ENCODE results near the gene DICER1.

DICER1 gene

DNA sequence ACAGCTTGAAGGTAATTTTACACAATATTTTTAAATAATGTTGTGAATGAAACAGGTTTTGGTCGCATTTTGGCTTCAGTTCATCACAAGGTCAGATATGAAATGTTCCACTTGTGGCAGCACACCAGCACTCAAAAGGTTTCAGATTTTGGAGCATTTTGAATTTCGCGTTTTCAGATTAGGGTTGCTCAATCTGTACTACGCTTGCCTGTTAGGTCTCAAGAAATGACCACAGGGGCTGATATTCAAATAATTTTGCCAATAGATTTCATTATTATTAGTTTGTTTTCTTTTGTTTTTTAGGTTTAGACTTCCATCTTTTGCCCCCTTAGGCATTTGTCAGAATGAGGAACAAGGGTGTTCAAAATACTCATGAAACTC, 29.8 kb downstream of the DICER1 start:
- in situ Hi-C loops (cut with MboI; ENCODE audit: low sequenced_read_pairs), result no loop called here

- in situ Hi-C loops (cut with MboI; ENCODE audit: low sequenced_read_pairs), result no loop called here
These were observed 30.3 kb downstream of the DICER1 start for GRCh38 chr14:95126906-95127530.

- in situ Hi-C loops (cut with MboI; ENCODE audit: low sequenced_read_pairs), result no loop called here
These were observed 31.4 kb downstream of the DICER1 start for GRCh38 chr14:95125915-95126314.

DNA sequence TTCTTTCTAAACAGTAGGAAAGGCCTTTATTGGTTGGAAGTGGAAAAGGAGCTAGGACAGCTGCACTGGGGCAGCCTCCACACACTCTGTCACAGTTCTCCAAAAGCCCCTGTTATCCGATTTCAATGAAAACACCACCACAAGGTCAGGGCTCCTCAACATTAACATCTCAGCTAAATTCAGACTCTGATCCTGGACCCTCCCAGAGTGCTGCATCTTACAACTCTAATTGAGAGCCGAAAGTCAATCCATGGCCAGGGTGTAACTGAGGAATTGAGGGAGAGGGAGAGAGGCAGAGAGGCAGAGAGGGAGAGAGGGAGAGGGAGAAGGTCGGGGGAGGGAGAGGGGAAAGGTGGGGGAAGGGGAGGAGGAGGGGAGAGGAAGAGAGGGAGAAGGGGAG, 32.1 kb downstream of the DICER1 start:
- in situ Hi-C loops (cut with MboI; ENCODE audit: low sequenced_read_pairs), result no loop called here

DNA sequence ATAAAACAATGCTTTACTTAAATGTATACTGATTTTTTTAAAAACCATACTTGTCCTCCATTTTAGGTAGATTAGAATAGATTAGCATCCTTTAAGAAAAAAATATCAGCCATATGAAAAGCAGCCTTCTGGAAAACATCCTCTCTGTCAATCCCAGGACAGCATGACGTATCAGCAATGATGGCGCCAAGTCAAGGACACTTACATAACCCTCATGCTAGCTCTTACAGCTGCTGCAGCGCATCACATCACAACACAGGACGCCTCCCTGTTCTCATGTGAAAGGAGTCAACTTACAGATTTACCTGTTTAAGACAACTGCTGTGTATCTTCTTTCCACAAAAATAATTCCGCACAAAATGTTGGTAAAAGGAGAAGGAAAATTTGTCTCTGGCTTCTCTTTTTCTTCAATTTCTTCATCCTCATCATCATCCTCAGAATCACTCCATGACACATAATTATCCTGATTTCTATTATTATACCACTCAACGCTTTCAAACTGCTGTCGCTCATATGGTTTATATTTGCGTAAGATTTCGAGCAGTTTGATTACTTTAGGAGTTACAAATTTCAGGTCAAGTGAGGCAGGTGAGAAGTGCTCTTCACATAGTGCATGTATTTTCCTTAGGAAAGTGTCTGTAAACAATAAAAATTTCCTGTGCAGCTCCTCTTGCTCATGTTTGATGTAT, 33.3 kb downstream of the DICER1 start:
- in situ Hi-C loops (cut with MboI; ENCODE audit: low sequenced_read_pairs), result no loop called here

DNA sequence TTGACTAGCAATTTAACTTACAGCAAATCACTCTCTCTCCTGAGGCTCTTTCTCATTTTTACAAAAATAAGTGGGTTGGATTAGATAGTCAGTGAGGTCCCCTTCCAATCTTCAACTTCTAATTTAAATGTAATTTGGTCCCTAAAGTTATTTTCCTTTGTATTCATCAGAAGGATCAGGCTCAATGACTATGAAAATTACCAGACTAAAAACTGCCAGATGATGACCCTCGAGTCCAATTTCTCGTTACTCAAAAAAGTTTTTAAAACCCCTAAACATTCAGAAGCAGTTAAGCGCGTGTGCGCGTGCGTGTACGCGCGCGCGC, 34.7 kb downstream of the DICER1 start:
- in situ Hi-C loops (cut with MboI; ENCODE audit: low sequenced_read_pairs), result no loop called here

DNA sequence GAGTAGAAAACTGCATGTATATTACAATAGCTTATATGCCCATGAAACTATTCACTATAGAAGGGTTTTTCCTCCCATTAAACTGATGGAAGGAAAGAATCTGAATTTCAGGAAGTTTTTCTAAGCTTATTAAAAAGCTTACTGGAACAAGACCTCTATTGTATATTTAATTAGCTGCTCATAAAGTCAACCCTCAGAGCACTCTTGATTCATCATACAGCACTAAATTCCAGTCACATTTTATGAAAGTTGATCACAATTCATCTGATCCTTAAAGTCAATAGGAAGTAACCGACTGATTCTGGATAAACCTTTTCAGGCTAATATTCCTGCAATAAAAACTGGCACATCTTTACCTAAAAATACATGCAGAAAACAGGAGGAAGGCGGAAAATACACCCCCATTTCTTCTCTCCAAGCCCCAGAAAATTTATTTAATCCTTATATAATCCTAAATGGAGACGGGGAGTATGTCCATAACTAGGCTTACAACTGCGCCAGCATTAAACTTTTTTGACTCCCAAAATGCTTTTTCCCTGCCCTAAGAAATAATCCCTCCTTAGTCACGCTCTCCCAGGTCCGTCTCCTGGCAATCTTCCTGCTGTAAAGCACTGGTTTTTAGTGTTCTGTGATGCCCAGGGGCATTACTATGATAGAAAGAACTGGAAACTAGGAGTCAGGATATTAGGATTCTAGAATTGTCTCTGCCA, 35.3 kb downstream of the DICER1 start:
- in situ Hi-C loops (cut with MboI; ENCODE audit: low sequenced_read_pairs), result no loop called here

DNA sequence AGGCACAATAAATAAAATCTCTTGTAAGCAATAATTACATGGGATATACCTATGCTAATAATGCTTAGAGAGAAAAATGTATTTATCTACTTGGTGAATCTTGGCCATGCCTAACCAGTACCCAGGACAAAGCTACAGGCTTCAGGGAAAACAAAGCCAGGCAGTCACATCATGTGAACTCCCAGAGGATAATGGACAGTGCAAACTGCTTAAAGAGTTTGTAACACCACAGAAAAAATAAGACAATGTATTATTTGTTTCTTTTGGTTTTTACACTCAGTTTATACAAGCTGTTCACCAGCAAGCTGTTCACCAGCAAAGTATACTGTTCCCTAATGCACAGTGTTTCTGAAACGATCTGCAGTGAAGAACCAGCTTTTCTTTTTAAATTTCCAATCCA, 38.0 kb downstream of the DICER1 start:
- in situ Hi-C loops (cut with MboI; ENCODE audit: low sequenced_read_pairs), result no loop called here

GRCh38 chr14:95117937-95118721, 39.2 kb downstream of the DICER1 start:
- in situ Hi-C loops (cut with MboI; ENCODE audit: low sequenced_read_pairs), result no loop called here

GRCh38 chr14:95113476-95113875, 43.9 kb downstream of the DICER1 start:
- in situ Hi-C loops (cut with MboI; ENCODE audit: low sequenced_read_pairs), result no loop called here

DNA sequence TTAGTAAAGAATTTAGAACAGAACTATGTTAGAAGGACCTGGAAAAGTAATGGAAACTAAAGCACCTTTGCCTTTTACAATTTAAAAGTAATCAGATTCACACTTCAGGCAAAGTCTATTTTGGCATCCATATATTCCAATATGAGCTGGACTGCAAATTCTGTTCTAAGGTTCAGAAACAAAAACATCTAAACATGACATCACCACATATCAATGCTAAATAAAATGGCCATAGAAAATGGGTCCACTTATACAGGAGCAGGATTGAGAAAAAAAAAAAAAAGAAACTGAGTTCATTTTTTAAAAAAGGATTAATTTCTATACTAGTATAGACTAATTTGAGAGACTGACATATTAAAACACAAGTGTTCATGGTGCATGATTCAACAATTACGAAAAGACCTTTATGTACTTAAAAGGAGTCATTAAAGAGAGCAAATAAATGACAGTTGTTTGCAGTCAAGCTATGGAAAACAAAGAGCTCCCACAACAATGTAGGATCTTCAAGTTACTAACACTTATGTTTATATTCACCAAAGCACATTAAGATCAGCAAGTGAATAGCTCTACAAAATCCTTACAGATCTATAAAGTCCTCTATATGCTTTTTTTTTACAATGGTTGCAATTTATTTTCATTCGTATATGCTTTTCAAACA, 45.7 kb downstream of the DICER1 start:
- in situ Hi-C loops (cut with MboI; ENCODE audit: low sequenced_read_pairs), result no loop called here

DNA sequence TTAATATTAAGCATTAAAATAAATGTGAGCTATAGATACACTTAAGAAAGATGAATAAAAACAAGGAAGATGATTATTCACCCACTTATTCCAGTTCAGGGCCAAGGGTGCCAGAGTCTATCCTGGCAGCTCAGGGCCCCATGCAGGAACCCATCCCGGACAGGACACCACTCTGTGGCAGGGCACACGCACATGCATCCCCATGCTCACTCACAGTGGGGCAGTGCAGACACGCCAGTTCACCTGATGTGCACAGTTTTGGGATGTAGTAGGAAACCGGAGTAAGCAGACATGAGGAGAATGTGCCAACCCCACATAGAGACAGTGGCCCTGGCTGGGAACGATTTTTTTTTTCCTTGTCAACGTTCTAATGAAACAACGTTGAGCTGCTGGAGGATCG, 47.2 kb downstream of the DICER1 start:
- in situ Hi-C loops (cut with MboI; ENCODE audit: low sequenced_read_pairs), result no loop called here

GRCh38 chr14:95107711-95108110, 49.6 kb downstream of the DICER1 start:
- in situ Hi-C loops (cut with MboI; ENCODE audit: low sequenced_read_pairs), result no loop called here

DNA sequence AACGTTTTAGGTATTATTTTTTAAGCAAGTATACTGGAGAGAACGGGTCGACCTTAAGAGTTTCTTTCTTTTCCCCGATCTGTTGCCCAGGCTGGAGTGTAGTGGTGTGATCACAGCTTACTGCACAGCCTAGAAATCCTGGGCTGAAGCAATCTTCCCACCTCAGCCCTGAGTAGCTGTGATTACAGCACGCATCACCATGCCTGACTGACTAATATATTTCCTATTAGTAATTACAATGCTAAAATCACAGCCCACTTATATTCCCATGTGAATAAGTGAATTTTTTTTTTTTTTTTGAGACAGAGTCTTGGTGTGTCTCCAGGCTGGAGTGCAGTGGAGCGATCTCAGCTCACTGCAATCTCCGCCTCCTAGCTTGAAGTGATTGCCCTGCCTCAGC, 50.4 kb downstream of the DICER1 start:
- in situ Hi-C loops (cut with MboI; ENCODE audit: low sequenced_read_pairs), result no loop called here

DNA sequence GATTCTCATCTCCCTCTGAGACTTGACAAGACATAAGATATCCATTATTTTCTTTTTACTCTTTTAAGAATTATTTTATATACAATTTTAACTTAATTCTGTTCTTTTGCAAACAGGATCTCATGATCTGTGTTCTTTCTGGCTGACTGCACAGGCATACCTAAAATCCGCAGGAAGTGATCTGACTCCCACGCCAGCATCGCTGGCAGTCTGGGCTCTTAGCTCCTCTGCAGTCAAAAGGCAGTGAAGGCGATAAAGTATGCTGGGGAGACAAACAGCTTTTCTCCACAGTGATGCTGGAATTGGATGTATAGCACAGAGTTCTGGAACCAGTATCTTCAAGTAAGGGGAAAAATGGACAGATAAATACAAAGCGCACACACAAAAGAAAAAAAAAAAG, 52.4 kb downstream of the DICER1 start:
- in situ Hi-C loops (cut with MboI; ENCODE audit: low sequenced_read_pairs), result no loop called here

DNA sequence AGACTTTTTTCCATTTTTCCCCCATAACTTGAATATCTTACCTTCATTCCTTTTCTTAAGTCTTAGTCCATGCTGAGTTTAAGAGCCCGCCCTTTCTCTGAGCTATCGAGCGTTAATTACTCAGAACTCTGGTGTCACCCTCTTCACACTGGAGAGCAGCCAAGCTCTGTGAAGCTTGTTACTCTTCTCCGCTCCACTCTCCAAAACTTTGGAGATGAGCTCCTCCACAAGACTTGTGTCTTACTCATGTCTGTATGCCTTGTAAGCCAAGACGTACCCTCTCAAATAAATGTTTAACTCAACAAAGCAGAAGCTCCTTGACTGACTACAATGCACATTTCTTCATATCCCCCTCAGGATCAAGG, 54.7 kb downstream of the DICER1 start:
- in situ Hi-C loops (cut with MboI; ENCODE audit: low sequenced_read_pairs), result no loop called here

GRCh38 chr14:95101736-95102679, 55.3 kb downstream of the DICER1 start:
- in situ Hi-C loops (cut with MboI; ENCODE audit: low sequenced_read_pairs), result no loop called here

GRCh38 chr14:95098984-95099599, 58.2 kb downstream of the DICER1 start:
- in situ Hi-C loops (cut with MboI; ENCODE audit: low sequenced_read_pairs), result no loop called here

DNA sequence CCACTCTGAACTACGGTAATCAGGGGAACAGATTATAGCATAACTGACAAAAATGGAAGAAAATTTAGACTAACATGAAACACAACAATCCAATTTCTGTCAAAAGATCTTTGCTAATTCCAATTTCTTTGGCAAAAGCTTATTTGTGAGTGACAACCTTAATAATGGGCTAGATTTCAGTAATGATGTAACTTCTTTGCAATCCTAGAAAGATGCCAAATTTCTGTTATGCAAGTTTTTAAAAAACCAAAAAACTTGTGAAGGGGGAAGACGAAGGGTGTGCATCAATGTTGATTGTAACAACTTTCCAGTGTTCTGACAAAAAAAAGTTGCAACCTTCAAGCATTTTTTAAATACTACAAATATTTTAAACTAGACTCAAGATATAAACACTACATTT, 59.9 kb downstream of the DICER1 start:
- in situ Hi-C loops (cut with MboI; ENCODE audit: low sequenced_read_pairs), result no loop called here

- in situ Hi-C loops (cut with MboI; ENCODE audit: low sequenced_read_pairs), result no loop called here
These were observed 60.9 kb downstream of the DICER1 start for GRCh38 chr14:95096476-95096875.

All from HL-60/S4 treated with retinoic acid at 250 ng/mL for 4 days and 3 days (cell line).